ENCODE results near the gene UMAD1.

UMAD1 gene

GRCh38 chr7:7830122-7830878 is 189.7 kb downstream of the UMAD1 start:
- DNase-seq (ENCODE audit: low spot score): no peak

DNA sequence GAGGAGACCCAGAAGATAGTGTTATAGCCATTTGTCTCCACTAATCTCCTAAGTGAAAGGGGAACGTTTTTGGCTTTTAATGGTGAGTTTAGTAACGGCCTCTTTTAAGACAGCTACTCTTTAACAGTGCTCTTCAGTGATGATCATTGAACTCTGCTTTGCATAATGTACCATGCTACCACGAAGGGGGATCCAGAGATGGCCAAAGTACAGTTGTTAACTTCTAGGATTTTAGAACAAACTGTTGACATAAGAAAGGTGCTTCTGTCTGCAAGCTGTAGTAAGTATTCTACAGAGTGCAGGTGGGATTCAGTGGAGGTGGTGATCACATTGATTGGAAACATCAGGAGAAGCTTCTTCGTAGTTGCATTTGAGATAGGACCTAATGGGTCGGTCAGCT is 192.0 kb downstream of the UMAD1 start:
- DNase-seq (ENCODE audit: low spot score): no peak

DNA sequence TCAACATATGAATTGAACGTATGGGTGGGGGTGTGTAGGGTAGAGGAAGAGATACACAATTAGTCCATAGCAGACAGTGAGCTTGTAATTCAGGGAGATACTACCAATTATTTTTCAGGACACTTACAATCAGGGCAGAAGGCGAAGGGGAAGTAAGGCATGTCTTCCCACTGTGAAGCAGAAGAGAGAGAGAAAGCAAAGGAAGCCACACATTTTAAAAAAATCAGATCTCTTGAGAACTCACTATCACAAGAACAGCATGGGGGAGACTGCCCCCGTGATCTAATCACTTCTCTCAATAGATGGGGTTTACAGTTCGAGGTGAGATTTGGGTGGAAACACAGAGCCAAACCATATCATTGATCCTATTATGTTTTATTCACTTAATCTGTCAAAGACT is 194.2 kb downstream of the UMAD1 start:
- DNase-seq (ENCODE audit: low spot score): no peak

DNA sequence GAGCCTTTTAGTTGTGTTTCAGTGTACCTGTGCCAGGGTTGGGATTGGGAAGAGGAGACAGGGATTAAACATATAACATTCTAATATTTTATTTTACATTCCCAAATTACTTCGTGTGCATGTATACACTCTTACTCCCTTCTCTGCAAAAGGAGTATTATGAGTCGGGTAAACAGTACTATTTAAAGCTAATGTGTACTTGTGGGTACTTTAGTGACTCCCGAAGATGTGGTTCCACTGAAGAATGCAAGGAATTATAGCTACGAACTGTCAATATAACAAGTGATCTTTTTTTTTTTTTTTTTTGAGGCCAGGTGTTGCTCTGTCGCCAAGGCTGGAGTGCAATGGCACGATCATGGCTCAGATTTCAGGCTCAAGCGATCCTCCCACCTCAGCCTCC is 200.5 kb downstream of the UMAD1 start:
- no peak for DNase-seq (ENCODE audit: low spot score)

DNA sequence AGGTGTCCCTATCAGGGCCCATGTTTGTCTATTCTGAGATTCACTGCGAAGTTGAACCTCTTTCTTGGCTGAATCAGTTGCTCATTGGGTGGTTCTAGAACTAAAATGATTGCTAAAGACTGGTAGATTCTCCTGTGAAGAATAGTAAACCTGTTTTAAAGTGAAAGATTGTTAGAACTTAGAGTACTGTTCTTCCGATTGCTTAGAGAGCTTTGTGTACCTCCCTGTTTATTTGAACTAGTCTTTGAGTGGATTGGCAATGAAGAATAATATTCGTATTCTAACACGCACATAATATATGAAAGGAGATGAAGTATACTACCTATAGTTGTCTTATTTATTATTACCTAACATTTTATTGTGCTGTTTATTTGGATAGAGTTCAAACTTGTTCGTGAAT is 202.7 kb downstream of the UMAD1 start:
- no peak for DNase-seq (ENCODE audit: low spot score)

- no peak for DNase-seq (ENCODE audit: low spot score)
Measured at GRCh38 chr7:7843972-7844371, 203.4 kb downstream of the UMAD1 start.

GRCh38 chr7:7848246-7848645 is 207.7 kb downstream of the UMAD1 start:
- DNase-seq (ENCODE audit: low spot score): no peak

GRCh38 chr7:7848892-7849291 is 208.3 kb downstream of the UMAD1 start:
- DNase-seq (ENCODE audit: low spot score): no peak

- DNase-seq (ENCODE audit: low spot score): no peak
Measured at GRCh38 chr7:7850150-7850549, 209.6 kb downstream of the UMAD1 start.

DNA sequence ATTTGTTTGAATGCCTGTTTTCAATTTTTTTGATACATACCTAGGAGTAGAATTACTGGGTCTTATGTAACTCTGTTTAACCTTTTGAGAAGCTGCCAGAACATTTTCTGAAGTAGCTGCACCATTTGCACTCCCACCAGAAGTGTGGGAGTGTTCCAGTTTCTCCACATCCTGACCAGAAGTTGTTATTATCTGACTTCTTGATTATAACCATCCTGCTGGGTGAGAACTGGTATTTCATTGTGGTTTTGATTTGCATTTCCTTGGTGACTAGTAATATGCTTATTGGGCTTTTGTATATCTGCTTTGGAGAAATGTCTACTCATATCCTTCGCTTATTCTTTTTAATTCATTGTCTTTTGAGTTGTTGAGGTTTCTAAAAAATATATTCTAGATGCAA is 210.8 kb downstream of the UMAD1 start:
- DNase-seq (ENCODE audit: low spot score): no peak

- DNase-seq (ENCODE audit: low spot score): no peak
Measured at GRCh38 chr7:7851991-7852390, 211.4 kb downstream of the UMAD1 start.

DNA sequence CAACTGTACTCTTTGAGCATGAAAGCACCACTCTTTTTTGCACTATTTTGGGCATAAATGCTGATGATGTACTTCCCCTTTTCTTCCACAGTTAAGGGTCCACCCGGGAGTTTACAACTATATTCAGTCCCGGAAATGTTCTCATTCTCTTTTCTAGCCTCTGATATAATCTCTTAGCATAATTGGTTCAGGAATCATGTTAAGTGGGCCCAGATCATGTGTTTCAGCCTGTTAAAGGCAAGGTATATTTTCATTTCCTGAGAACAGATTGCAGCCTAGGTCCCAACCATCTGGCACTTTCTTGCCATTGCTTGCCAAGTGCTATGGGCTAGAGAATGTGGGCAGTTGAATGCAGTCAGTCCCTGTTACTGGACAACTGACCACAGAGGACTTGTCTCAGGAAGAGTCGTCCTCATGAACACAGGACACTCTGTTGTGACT is 216.6 kb downstream of the UMAD1 start:
- no peak for DNase-seq (ENCODE audit: low spot score)

DNA sequence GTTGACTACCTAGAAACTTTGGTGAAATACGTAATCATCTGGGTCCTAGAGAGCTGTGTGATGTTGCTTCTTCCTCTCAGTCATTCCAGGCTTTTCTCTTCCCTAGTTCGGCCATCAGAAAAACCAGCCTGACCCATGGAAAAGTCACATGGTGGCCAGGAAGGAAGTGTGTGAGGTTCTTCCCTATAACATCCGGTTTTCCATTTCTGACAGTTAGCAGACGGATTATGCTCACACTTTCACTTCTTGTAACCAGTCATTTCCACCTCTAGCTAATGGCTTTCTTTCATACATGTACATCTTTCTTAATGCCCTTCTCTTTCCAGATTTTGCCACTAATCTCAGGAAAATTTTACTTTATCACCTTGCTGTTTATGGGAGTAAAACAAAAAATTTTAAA is 218.0 kb downstream of the UMAD1 start:
- no peak for DNase-seq (ENCODE audit: low spot score)

DNA sequence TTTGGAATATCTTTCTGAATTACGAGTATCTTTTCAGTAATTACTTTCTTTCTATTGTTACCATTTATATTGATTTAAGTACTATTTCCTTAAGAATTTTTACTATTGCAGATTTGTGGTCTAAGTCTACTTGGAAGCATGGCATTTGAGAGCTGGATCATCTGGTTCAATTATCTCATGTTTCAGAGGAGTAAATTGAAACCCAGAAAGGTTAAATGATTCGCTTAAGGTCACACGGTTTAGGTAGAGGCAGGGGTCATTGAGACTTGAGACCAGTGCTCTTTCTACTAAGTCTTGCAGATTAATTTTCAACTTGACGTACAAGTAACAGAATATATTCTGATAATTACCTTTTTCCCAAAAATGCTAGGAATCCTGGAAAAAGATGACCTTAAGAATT is 218.9 kb downstream of the UMAD1 start:
- DNase-seq (ENCODE audit: low spot score): no peak

DNA sequence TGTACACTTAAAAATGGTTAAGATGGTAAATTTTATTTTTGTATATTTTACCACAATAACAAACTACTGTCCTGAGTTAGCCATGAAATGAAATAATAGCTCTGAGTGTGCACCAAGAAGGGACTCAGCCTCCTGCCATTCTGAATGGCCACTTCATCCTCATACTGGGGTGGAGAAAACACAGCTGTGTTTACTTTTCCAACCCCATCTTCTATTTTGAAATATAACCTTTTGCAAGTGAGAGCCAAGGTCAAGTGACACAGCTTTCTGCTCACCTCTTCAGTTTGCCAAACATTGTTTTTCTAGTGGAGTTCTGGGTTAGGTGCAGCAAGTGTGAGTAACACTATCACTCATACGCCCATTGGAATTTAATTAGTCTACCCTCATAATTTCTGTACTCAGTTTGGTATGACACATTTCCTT is 220.7 kb downstream of the UMAD1 start:
- no peak for DNase-seq (ENCODE audit: low spot score)

DNA sequence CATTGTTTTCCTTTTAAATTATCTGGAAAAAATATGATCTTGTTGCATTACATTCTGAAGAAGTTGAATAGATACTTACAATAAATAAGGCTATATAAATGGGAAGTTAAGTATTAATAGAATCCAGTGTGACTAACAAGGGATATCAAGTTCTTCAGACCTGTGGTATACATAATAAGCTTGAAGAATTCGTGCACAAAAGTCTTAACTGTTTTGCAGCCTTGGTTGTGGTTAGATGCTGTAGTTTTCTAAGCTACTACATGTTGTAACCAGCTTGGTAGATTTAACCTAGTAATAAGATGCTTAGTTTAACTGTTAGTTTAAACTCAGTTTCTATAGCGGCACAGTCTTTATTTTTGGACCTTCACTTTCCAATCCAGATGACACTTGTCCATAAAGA is 221.8 kb downstream of the UMAD1 start:
- DNase-seq (ENCODE audit: low spot score): no peak

DNA sequence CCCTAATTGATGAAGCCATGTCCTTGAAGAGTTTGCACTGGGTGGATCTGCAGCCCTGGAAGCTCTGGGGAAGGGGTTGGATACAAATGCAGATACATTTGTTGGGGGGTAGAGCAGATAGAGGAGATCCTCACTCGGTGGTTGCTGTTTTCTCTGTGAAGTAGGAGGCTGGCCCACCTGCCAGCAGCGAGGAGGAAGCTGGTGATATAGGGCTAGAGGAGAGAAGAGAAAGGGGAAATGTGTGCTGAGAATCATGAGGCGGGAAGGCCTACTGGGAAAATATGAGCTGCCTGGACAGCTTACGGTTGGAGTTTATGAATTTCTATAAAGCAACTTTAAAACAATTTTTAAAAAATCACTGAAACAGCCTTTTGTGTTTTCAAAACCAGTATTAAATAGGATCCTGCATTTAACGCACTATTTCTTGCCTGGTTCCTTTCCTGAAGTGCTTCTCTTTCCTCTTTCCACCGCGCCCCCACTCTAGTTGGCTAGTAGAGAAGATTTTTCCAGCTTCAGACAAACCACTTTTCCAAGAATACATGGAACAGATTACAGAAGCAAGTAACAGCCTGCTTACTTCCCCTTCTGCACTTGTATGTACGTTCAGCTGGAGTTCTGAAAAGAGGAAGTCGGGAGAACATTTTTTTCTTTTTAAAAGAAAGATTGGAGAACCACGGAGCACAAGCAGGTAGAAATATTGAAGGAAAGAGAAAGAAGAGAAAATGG is 227.5 kb downstream of the UMAD1 start:
- DNase-seq (ENCODE audit: low spot score): no peak

- DNase-seq (ENCODE audit: low spot score): no peak
Measured at GRCh38 chr7:7868572-7868899, 228.0 kb downstream of the UMAD1 start.

DNA sequence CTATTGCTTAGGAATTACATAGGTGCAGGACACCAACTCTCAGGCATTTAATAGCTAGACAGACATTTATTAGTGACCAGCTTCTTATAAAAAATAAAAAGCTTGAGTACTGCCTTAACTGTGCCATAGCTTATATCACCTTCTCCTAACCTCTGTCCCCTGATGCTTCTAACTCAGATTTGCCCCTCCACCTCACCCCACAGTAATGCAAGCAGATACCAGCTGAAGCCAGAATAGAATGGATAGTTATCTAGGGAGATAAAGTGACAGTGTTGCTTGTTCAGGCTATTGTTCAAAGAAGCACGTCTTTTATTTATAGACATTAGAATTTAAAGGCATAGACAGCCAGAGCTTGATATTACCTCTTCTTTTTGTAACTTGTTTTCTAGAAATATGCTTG is 228.5 kb downstream of the UMAD1 start:
- DNase-seq (ENCODE audit: low spot score): no peak

GRCh38 chr7:7869651-7870050 is 229.1 kb downstream of the UMAD1 start:
- DNase-seq (ENCODE audit: low spot score): no peak

DNA sequence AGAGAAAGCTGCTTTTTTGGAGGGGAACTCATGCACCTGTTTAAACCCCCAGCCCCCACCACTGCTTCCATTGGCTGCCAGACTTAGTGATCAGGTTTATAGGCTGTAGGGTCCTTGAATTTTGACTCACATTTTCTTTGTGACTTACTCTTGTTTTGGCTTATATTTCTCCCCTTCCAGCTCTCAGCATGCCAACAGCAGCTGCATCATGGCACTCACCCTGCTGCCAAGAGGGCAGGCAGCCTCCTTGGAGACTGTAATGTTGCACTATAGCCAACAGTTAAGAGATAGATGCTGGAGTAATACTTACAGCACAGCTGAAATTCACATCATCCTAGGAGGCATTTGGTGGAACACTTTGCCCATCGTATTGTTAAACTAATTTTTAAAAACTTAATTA is 230.0 kb downstream of the UMAD1 start:
- no peak for DNase-seq (ENCODE audit: low spot score)

- DNase-seq (ENCODE audit: low spot score): no peak
Measured at GRCh38 chr7:7876419-7876818, 235.9 kb downstream of the UMAD1 start.

GRCh38 chr7:7881581-7881980 is 241.0 kb downstream of the UMAD1 start:
- DNase-seq (ENCODE audit: low spot score): no peak

GRCh38 chr7:7882888-7883287 is 242.3 kb downstream of the UMAD1 start:
- no peak for DNase-seq (ENCODE audit: low spot score)

All from hematopoietic multipotent progenitor cell treated with erythropoietin and hydrocortisone succinate and interleukin-3 and kit ligand, for 17 days (in vitro differentiated cells).